Measurements from ENCODE around the gene ACSL5. TPM values are rescaled to one million over a fixed set of nuclear protein-coding genes. Genes with fewer than 3 reads are reported as not detected.

ACSL5 gene, protein sequence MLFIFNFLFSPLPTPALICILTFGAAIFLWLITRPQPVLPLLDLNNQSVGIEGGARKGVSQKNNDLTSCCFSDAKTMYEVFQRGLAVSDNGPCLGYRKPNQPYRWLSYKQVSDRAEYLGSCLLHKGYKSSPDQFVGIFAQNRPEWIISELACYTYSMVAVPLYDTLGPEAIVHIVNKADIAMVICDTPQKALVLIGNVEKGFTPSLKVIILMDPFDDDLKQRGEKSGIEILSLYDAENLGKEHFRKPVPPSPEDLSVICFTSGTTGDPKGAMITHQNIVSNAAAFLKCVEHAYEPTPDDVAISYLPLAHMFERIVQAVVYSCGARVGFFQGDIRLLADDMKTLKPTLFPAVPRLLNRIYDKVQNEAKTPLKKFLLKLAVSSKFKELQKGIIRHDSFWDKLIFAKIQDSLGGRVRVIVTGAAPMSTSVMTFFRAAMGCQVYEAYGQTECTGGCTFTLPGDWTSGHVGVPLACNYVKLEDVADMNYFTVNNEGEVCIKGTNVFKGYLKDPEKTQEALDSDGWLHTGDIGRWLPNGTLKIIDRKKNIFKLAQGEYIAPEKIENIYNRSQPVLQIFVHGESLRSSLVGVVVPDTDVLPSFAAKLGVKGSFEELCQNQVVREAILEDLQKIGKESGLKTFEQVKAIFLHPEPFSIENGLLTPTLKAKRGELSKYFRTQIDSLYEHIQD
- total RNA-seq (ENCODE audit: low replicate concordance): not detected in 2 replicates

DNA sequence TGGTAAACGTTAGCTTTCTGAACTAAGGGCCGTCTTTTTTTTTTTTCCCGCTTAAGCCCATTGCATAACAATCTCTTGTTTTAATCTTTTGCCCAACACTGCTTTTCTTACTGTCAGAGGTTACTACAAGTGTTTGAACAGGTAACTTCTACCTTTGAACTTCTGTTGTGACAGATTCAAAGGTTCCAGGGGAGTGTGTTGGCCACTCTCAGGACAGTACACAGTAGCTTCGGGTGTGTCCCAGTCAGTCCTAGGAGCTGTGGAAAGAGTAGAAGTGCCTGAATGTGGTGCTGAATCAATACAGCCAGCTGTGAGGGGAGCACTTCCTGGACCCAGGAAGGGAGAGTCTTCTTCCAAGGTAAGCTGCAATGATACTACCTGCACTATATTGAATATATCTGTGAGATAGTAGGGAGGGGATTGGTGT is at the start of gene ACSL5:
Gene ACSL5, plus strand, starts transcription at position 205 of the 427 bp plus-strand sequence. CDS start 20,831 bp downstream, outside the sequence.
- TF ChIP-seq EZH2phosphoT487 (IDR thresholded peaks at IDR 0.05) (no peak), EZH2 (IDR thresholded peaks at IDR 0.05) (no peak)
- TF ChIP-seq, protein P1, sequence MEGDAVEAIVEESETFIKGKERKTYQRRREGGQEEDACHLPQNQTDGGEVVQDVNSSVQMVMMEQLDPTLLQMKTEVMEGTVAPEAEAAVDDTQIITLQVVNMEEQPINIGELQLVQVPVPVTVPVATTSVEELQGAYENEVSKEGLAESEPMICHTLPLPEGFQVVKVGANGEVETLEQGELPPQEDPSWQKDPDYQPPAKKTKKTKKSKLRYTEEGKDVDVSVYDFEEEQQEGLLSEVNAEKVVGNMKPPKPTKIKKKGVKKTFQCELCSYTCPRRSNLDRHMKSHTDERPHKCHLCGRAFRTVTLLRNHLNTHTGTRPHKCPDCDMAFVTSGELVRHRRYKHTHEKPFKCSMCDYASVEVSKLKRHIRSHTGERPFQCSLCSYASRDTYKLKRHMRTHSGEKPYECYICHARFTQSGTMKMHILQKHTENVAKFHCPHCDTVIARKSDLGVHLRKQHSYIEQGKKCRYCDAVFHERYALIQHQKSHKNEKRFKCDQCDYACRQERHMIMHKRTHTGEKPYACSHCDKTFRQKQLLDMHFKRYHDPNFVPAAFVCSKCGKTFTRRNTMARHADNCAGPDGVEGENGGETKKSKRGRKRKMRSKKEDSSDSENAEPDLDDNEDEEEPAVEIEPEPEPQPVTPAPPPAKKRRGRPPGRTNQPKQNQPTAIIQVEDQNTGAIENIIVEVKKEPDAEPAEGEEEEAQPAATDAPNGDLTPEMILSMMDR (IDR thresholded peaks at IDR 0.05): no peak
- Histone ChIP-seq H3K4me1 (no peaks in the 10 kb centered on the region), H2AFZ (replicated peaks) (no peak within 1 kb of the TSS), H3K9me3 (ENCODE audit: low read depth) (no peaks in the 10 kb centered on the region), H3K27me3 (no peaks in the 10 kb centered on the region), H4K20me1 (ENCODE audit: low read depth) (no peaks in the 10 kb centered on the region), H3F3A (ENCODE audit: low read depth) (no peaks in the 10 kb centered on the region), H3K9ac (no peak within 1 kb of the TSS), H3K79me2 (ENCODE audit: low read depth) (no peaks in the 10 kb centered on the region), H3K4me3 (no peak within 1 kb of the TSS), H3K36me3 (no peaks in the 10 kb centered on the region), H3K27ac (no peak within 1 kb of the TSS), H3K4me2 (no peak within 1 kb of the TSS)
- Mint-ChIP-seq H3K27ac (no peak within 1 kb of the TSS), H3K4me1 (peaks cover 14% of the 10 kb centered on the region), H3K36me3 (no peaks in the 10 kb centered on the region), H3K27me3 (ENCODE audit: insufficient read depth, low read depth) (peaks cover 4% of the 10 kb centered on the region), H3K4me3 (no peak within 1 kb of the TSS), H3K9me3 (peaks cover 4% of the 10 kb centered on the region)
- DNase-seq (ENCODE audit: low spot score): no peak

DNA sequence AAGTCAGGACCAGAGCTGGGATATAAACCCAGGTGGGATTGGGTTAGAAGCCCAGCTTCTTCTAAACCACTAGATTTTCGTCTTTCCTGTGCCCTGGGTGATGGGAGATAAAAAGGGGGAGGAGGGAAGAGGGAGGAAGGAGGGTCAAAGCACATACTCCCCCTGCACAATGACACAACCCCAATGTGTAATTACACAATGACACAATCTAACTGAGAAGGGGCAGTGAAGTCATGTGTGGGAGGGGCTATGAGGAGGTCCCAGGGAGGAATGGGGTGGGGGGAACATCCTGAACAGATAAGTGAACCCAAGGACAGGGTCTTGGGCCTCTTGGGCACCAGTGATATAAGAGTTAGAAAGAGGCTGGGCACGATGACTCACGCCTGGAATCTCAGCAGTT is 46.2 kb upstream of the ACSL5 start:
- no peak overlapping the region for H3K4me3 ChIP-seq
- no peak overlapping the region for H3K9ac ChIP-seq
- no peaks in the 10 kb centered on the region for H3K36me3 ChIP-seq
- no peaks in the 10 kb centered on the region for H3K9me3 ChIP-seq (ENCODE audit: low read depth)
- H3K27ac Mint-ChIP-seq: no peak overlapping the region
- H3K4me3 Mint-ChIP-seq: no peak overlapping the region
- H3K27me3 Mint-ChIP-seq (ENCODE audit: insufficient read depth, low read depth): peaks cover 3% of the 10 kb centered on the region
- H3K79me2 ChIP-seq (ENCODE audit: low read depth): no peaks in the 10 kb centered on the region
- H2AFZ ChIP-seq (replicated peaks): no peak overlapping the region
- no peaks in the 10 kb centered on the region for H3K27me3 ChIP-seq
- no peaks in the 10 kb centered on the region for H4K20me1 ChIP-seq (ENCODE audit: low read depth)
- TF ChIP-seq EZH2phosphoT487 (IDR thresholded peaks at IDR 0.05) (no peak), EZH2 (IDR thresholded peaks at IDR 0.05) (no peak)
- TF ChIP-seq, protein P1 (IDR thresholded peaks at IDR 0.05): no peak
- peaks cover 4% of the 10 kb centered on the region for H3K4me1 Mint-ChIP-seq
- no peak overlapping the region for H3K4me2 ChIP-seq
- no peaks in the 10 kb centered on the region for H3F3A ChIP-seq (ENCODE audit: low read depth)
- no peaks in the 10 kb centered on the region for H3K36me3 Mint-ChIP-seq
- no peaks in the 10 kb centered on the region for H3K9me3 Mint-ChIP-seq
- H3K4me1 ChIP-seq: no peaks in the 10 kb centered on the region
- no peak overlapping the region for H3K27ac ChIP-seq
- no peak for DNase-seq (ENCODE audit: low spot score)

DNA sequence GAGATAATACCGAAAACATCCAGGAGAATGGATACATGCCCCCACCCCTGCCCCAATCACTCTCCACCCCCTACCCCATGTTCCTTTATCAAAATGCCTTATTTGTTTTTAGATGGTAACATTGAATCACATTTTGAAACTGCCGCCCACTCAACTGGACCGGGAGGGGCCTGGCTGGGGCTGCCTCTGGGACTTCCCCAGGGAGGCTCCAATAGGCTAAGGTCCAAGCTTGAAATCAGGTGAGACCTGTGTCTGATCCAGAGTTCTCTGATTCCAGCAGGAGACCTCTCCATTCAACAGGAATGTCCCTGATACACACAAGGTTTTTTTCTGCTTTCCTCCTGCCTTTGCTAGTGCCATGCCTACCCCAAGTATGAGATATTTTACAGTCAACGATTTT is 43.8 kb upstream of the ACSL5 start:
- TF ChIP-seq EZH2 (IDR thresholded peaks at IDR 0.05) (no peak), EZH2phosphoT487 (IDR thresholded peaks at IDR 0.05) (no peak)
- TF ChIP-seq, protein P1 (IDR thresholded peaks at IDR 0.05): no peak
- H3K4me2 ChIP-seq: no peak overlapping the region
- H3K36me3 Mint-ChIP-seq: no peaks in the 10 kb centered on the region

More for the DNA sequence above, 43.8 kb upstream of the ACSL5 start:
- Histone ChIP-seq H3K4me3 (no peak overlapping the region), H4K20me1 (ENCODE audit: low read depth) (no peaks in the 10 kb centered on the region), H2AFZ (replicated peaks) (no peak overlapping the region), H3F3A (ENCODE audit: low read depth) (no peaks in the 10 kb centered on the region), H3K9me3 (ENCODE audit: low read depth) (no peaks in the 10 kb centered on the region), H3K9ac (no peak overlapping the region), H3K27me3 (no peaks in the 10 kb centered on the region), H3K79me2 (ENCODE audit: low read depth) (no peaks in the 10 kb centered on the region), H3K4me1 (peaks cover under 1% of the 10 kb centered on the region), H3K27ac (no peak overlapping the region), H3K36me3 (no peaks in the 10 kb centered on the region)
- Mint-ChIP-seq H3K27ac (no peak overlapping the region), H3K4me3 (no peak overlapping the region), H3K27me3 (ENCODE audit: insufficient read depth, low read depth) (peaks cover 3% of the 10 kb centered on the region), H3K9me3 (no peaks in the 10 kb centered on the region), H3K4me1 (peaks cover 4% of the 10 kb centered on the region)
- DNase-seq (ENCODE audit: low spot score): no peak

Data from neural progenitor cell (in vitro differentiated cells).